ENCODE data around the gene DCHS2. TPM values are rescaled to one million over a fixed set of nuclear protein-coding genes. Genes with fewer than 3 reads are reported as not detected.

The DCHS2 gene
- total RNA-seq, 4 donors from 2014 or later: 0.40 to 1.4 (median 0.61) TPM

- H3K27me3 ChIP-seq: no peaks in the 10 kb centered on the region
- no peak overlapping the region for H3K4me3 ChIP-seq (replicated peaks in 1 of 3)
- H3K4me1 ChIP-seq: no peaks in the 10 kb centered on the region
- TF ChIP-seq POLR2A (IDR thresholded peaks at IDR 0.05) (no peak), CTCF (IDR thresholded peaks at IDR 0.05) (no peak)
- H3K27ac ChIP-seq: no peak overlapping the region
- no peak for DNase-seq
- no peaks in the 10 kb centered on the region for H3K36me3 ChIP-seq
- WGBS, 2 donors: 89 to 95% methylated on average over 8 of the region's 8 CpGs
- no peaks in the 10 kb centered on the region for H3K9me3 ChIP-seq
- intact Hi-C loops (cut with DNase I): no loop called here
Observed at GRCh38 chr4:154192585-154192984, 299.0 kb downstream of the DCHS2 start.

GRCh38 chr4:154189346-154189745 lies 302.3 kb downstream of the DCHS2 start:
- intact Hi-C loops (cut with DNase I): no loop called here
- Histone ChIP-seq H3K36me3 (no peaks in the 10 kb centered on the region), H3K9me3 (no peaks in the 10 kb centered on the region), H3K4me1 (no peaks in the 10 kb centered on the region), H3K27ac (no peak overlapping the region), H3K4me3 (replicated peaks in 1 of 3) (no peak overlapping the region), H3K27me3 (no peaks in the 10 kb centered on the region)
- DNase-seq: no peak
- WGBS, 2 donors: 81% methylated on average over 4 of the region's 4 CpGs
- no peak for TF ChIP-seq POLR2A (IDR thresholded peaks at IDR 0.05)
- no peak for TF ChIP-seq CTCF (IDR thresholded peaks at IDR 0.05)

GRCh38 chr4:154186888-154187287 lies 304.7 kb downstream of the DCHS2 start:
- Histone ChIP-seq H3K4me3 (replicated peaks in 1 of 3) (no peak overlapping the region), H3K27me3 (no peaks in the 10 kb centered on the region), H3K36me3 (no peaks in the 10 kb centered on the region), H3K27ac (no peak overlapping the region), H3K9me3 (no peaks in the 10 kb centered on the region), H3K4me1 (no peaks in the 10 kb centered on the region)
- WGBS, 2 donors: 79 to 85% methylated on average over 2 to 3 of the region's 3 CpGs
- intact Hi-C loops (cut with DNase I): no loop called here
- no peak for DNase-seq
- no peak for TF ChIP-seq CTCF (IDR thresholded peaks at IDR 0.05)
- no peak for TF ChIP-seq POLR2A (IDR thresholded peaks at IDR 0.05)

- 66 to 70% methylated on average over 6 of the region's 6 CpGs for WGBS, 2 donors
- TF ChIP-seq CTCF (IDR thresholded peaks at IDR 0.05) (no peak), POLR2A (IDR thresholded peaks at IDR 0.05) (no peak)
- no peak for DNase-seq
- Histone ChIP-seq H3K4me3 (replicated peaks in 1 of 3) (no peak overlapping the region), H3K27ac (no peak overlapping the region), H3K27me3 (no peaks in the 10 kb centered on the region), H3K9me3 (no peaks in the 10 kb centered on the region), H3K4me1 (no peaks in the 10 kb centered on the region), H3K36me3 (no peaks in the 10 kb centered on the region)
- intact Hi-C loops (cut with DNase I): no loop called here
Observed at GRCh38 chr4:154186035-154186434, 305.6 kb downstream of the DCHS2 start.

GRCh38 chr4:154184238-154184637 lies 307.4 kb downstream of the DCHS2 start:
- Histone ChIP-seq H3K9me3 (no peaks in the 10 kb centered on the region), H3K27ac (no peak overlapping the region), H3K27me3 (no peaks in the 10 kb centered on the region), H3K4me1 (no peaks in the 10 kb centered on the region), H3K4me3 (replicated peaks in 1 of 3) (no peak overlapping the region), H3K36me3 (no peaks in the 10 kb centered on the region)
- intact Hi-C loops (cut with DNase I): no loop called here
- no peak for TF ChIP-seq CTCF (IDR thresholded peaks at IDR 0.05)
- no peak for TF ChIP-seq POLR2A (IDR thresholded peaks at IDR 0.05)
- no peak for DNase-seq
- 64 to 67% methylated on average over 6 of the region's 6 CpGs for WGBS, 2 donors
